Inferior parietal cortex (tissue), 1 donor: ENCODE data around the gene CTIF.

Experiments
- DNase-seq: peaks from one replicate; pipeline ENCODE4 v3.0.0-alpha.2; 2016; ENCODE audit errors: extremely low spot score

Gene CTIF

DNA sequence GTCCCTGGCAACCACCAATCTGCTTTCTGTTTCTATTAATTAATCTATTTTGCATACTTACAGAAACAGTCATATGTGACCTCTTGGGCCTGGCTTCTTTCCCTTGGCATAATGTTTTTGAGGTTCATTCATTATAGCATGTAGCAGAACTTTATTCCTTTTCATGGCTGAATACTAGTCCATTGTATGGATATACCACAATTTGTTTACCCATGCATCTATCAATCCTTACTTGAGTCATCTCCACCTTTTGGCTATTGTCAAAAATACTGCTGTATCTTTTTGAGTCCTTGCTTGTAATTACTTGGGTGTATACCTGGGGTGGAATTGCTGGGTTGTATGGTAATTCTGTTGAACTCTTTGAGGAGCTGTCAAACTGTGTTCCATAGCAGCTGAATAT is 126.8 kb downstream of the CTIF start:
- no peak for DNase-seq

GRCh38 chr18:48666613-48667012 is 127.8 kb downstream of the CTIF start:
- no peak for DNase-seq

DNA sequence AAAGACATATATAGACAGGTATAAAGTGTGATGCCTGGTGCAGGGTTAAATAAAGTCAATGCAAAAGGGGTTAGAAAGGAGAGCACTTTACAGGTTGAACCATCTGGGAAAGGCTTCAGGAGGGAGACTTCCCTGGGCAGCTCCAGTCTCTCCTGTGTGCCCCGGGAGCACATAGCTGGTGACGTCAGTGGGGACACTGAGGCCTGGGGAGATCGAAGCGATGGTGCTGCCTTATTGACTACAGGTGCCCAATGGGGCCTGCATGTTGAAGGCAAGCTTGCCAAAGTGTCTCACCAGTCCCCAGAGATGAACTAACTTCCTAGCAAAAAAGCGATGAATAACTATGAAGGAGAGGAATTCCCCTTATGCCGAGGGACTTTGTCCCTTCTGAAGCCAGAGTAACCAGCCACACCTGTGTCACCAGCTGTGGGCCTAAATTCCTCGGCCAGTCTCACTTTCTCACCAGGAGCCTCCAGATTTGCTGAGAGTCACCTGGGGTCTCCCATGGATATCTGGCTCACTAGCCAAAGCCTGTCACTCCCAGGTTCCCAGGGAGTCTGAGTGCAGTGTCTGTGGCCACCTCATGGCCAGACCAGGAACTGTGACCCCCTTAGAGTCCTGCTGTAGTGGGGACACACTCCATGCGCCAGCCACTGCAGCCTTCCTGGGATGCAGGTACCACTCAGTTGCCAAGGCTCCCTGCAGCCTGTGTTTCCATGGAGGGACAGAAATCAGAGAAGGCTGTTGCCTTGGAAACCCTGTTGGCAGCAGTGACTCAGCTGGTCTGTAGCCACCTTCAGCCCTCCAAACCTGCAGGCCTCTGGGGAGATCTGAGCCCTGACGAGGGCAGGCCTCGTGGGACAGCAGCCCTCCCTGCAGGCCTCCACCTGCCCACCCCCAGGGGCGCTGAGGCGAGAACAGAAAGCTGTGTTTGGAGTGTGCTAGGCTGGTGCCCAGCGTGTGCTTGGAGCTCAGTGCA is 128.7 kb downstream of the CTIF start:
- DNase-seq: no peak

DNA sequence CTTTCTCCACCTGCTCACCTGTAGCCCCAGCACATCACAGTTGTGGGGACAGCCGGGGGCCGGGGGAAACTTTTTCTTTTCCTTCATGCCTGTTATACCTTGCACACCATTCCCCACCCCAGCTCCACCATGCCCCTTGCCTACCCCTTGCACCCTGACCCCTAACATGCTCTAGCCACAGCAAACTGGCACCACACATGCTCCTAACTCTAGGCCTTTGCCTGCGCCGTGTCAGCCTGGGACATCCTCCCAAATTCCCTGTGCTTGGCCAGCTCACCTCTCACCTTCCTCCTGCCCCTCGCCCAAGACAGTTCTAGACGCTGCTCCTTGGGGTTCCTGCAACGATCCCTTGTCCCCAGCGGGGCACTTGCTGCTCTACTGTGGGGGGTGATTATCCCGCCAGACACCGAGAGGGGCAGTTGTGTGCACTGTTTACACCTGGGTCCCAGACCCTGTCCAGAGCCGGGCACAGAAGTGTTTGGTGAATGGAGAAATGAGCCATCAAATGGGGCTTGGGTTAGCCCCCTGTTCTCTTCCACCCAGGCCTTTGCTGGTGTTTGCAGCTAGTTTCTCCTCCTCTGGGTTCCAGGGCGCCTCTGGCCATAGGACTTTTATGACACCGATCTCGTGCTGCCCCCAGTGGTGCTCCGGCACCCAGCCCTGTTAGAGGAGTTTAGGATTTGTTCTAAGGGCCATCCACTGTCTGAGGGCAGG is 129.8 kb downstream of the CTIF start:
- no peak for DNase-seq

GRCh38 chr18:48669180-48669675 is 130.4 kb downstream of the CTIF start:
- DNase-seq: no peak

DNA sequence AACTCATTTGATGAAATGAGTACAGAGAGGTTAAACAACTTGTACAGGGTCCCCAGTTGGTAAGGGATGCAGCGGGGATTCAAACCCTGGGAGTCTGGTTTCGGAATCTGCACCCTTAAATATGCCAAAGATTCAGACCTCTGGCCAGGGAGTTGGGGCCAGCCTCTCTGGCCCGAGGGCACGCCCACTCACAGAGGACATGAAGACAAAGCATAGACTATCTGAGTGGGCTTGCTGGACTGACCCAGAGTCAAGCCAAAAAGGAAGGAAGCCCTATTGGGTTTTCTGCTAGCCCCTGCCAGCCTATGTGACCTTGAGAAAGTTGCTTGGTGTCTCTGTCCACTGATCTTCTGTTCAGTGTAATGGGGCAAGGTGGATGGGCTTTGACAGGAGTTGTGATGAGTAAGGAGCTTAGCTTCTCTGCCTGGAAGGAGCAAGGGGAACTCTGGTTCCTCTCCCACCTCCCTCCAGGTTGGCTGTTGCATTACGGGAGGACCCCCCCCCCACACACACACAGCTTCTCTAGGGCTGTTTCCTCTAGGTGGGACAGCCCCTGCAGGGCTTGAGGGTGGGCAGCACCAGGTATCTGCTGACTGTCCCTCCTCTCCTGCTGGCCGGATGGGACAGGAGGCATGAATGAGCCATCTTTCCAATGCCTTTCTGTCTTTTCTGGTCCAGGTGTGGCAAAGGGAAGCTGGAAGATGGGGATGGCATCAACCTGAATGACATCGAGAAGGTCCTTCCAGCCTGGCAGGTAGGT is 131.3 kb downstream of the CTIF start:
- no peak for DNase-seq

DNA sequence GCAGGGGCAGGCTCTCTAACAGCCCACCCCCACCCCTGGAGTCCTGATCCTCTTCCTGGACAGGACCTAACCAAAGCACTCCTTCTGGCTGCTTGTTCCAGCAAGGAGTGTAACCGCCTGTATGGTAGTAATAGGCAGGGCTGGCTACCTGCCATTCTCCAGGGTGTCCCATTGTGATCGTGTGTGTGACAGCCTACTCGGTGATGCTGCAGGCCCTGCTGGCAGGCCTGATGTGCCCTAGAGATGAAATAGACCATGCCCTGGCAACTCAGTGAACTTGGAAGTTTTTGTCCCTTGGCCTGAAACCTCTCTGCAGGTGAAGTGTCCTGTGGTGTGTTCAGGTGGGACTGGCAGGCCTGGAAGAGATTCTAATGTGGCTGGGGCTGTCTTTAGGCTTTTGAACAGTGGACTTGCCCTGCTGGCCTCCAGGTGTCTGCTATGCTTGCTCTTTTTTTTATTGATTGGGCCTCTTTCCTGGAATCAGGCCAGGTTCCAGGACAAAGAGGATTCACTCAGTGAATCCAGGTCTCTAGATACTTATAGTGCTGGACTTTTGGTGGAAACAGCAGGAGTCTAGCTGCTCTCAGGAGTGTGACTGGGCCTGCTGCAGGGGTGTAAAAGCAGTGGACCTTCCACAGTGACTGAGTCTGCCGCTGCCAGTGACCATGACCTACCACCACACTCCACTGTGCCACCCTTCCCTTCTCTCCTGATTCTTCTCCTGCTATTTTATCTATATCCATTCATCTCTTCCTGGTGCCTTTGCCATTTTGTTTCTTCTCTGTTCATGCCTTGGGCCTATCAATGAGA is 132.1 kb downstream of the CTIF start:
- DNase-seq: no peak

- DNase-seq: no peak
Observed at GRCh38 chr18:48671561-48671945, 132.7 kb downstream of the CTIF start.

GRCh38 chr18:48672671-48673340 is 134.0 kb downstream of the CTIF start:
- DNase-seq: no peak

- DNase-seq: no peak
Observed at GRCh38 chr18:48673456-48673852, 134.6 kb downstream of the CTIF start.

DNA sequence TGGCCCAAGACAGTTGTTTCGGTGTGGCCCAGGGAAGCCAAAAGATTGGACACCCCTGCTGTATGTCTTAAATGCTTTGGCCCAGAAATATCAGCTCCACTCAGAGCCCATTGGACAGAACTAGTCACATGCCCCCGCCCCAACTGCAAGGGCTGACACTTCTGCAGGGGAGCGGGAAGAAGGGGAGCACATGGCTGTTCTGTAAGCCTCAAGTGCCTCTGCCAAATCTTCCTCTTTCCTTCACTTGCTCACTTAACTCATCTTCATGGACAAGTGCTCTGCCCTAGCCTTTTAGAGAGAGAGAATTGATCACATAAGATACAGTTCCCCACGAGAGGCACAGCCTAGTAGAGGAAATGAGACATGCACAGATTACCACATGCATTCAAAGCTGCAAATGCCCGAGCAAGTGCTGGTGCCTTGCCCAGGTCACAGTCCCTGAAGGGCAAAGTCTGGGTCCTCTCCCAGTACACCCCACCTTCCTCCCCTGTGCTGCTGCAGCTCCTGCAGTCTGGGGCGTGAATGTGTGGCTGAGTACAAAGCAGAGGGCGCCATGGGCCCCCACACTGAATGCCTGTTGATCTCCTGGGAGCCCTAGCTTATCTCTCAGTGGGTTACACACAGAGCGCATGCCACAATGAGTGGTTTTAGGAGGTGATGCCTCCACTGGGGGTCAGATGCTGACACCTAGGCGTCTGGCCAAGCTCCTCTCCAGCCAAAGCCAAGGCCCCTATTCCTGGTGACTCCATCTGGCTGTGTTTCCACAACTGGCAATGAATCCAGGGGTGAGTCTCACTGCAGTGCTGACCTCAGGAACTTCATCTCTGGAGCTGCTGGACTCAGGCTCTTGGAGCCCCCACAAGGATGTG is 135.3 kb downstream of the CTIF start:
- no peak for DNase-seq

GRCh38 chr18:48674758-48675351 is 136.0 kb downstream of the CTIF start:
- no peak for DNase-seq

DNA sequence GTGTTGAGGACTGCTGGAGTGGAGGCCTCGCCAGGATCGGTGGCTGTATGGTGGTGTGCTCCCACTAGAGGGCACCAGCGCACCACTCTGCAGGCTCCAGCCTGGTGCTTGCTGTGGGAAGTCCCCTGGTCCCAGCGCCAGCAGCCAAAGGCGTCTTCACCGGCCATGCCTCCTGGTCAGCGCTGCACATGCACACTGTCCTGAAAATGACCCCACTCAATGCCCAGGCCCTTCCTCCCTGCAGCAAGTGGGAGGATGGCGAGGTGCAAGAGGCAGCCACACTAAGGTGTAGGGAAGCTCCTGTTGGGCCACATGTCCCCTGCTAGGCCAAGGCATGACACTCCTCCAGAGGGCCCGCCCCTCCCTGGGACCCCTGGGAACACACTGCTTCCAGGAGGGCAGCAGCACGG is 136.5 kb downstream of the CTIF start:
- peak; percentile 87 for DNase-seq

DNA sequence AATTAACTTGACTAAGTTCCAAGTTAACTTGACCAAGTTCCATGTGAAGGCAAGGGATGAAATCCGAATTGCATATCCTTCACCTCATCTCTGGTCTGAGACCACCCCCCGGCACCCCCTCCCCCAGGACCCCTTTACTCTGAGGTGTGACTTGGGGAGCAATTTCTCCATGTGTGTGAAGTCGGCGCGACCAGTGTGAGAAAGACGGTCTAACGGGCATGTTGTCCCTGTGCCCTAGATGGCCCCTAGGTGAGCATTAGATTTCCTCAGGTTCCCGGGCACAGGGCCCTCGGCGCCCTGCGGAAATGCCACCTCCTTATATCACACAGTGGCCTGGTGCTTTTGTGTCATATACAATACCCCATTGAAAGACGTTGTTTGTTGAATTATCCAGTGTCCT is 137.1 kb downstream of the CTIF start:
- DNase-seq: no peak

- DNase-seq: no peak
Observed at GRCh38 chr18:48676346-48676745, 137.5 kb downstream of the CTIF start.

GRCh38 chr18:48676756-48677368 is 138.0 kb downstream of the CTIF start:
- DNase-seq: peak; percentile 79

DNA sequence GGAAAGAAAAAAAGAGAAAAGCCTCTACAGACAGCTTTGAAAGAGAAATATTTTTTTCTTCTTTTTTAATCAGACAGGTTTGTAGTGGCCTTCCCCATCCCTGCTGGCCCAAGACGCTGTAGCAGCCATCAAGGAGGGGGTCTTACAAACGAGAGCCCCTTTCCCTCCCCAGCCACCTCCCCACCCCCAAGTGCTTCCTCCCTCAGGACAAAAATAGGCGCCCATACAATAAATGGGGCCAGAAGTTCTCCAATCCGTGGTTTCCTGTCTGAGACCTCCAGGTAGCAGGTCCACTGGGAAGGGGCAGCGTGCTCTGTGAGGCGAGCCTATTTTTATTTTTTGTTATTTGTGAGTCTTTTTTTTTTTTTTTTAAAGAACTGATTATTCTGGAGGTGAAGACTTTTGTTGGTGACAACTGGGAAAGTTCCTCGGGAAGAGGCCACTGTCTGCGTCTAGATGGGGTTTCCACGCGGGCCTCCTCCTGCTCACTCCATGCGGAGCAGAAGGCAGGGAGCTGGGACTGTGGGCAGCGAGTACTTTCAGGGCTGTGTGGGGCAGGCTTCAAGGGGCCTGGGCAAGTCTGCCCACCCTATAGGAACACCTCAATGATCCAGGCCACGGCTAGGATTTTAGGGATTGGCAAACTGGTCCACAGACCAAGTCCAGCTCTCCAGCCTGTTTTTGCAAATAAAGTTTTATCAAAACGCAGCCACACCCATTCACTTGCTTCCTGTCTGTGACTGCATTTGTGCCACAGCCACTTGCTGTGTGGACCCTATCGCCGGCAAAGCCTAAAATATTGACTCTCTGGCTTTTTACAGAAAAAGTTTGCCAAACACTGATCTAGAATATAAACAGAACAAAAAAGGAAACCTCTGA is 139.6 kb downstream of the CTIF start:
- no peak for DNase-seq

DNA sequence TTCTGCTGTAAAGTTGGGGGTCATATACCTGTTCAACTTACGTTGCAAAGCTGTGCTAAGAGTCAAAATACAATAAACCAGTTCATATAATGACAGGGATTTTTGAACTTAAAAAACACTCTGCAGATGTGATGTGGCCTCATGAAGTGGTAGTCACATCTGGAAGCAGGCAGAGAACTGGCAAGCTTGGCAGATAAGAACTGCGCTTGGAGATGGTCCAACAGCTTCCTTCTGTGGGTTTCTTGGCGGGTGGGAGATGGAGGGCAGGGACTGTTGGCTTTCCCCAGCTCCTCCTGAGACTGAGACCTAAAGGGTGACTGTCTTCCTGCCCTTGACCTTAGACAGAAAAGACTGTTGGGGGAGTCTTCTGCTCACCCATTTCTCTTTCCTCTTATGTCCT is 140.4 kb downstream of the CTIF start:
- DNase-seq: no peak
